ENCODE results near the gene ZBTB46.
"Not testable (repeated sequence)": the region's sequence is repeated elsewhere in the genome, so short reads cannot be mapped to it uniquely, and the experiment has no call there.

Gene ZBTB46

DNA sequence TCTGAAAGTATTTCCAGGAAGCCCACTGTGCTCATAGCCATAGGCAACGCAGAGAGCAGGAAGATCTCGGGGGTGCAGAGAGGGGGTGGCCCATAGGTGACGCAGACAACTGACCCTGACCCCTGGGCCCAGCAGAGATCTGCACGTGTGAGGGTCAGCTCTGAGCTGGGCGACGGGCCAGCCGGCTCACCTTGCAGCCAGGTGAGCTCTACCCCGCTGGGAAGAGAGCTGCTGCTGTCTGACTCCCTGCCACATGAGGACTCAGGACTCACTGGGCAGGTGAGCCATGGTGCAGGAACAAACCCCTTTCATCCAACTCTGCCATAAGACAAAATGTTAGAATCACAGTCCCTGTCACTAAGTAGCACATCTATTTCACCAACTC is 19.6 kb downstream of the ZBTB46 start:
- DNase-seq, result no peak

DNA sequence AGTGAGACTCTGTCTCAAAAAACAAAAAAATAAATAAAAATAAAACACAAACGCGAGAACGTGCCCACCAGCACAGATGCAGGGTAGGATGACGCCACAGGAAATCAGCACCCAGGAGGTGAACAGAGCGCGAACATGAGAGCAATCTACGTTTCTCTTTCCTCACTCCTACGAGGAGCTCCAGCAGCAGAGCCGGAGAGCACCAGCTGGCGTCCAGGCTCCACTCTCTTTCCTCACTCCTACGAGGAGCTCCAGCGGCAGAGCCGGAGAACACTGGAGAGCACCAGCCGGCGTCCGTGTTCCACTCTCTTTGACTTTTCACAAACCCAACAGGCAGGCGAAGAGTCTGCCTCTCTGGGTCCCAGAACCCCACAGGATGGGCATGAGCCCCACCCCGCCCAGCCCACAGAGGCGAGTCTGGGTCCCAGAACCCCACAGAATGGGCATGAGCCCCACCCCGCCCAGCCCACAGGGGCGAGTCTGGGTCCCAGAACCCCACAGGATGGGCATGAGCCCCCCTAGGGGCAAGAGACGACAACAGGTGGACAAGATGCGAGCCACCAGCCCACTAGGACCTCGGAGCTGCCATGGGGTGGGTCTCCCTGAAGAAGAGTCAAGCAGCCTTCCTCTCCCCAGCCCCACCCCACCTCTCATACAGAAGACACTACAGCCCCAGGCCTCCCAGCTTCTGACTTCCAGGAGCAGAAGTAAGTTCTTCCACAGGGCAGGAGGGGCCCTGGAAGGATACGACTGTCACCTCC is 20.2 kb downstream of the ZBTB46 start:
- no peak for DNase-seq

DNA sequence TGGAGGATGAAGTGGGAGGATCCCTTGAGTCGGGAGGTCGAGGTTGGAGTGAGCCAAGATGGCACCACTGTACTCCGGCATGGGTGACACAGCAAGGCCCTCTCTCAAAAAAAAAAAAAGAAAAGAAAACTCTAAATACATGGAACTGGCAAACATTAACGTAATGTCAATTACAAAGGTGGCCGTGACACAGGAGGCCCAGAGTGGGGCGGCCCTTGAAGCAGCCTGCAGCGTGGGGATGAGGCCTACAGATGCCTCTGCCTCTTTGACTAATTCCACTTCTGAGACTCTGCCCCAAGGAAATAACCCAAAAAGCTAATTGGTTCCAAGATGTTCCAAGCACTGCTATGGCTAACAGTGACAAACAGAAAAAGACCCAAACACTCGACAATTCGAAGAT is 21.2 kb downstream of the ZBTB46 start:
- DNase-seq, result no peak

DNA sequence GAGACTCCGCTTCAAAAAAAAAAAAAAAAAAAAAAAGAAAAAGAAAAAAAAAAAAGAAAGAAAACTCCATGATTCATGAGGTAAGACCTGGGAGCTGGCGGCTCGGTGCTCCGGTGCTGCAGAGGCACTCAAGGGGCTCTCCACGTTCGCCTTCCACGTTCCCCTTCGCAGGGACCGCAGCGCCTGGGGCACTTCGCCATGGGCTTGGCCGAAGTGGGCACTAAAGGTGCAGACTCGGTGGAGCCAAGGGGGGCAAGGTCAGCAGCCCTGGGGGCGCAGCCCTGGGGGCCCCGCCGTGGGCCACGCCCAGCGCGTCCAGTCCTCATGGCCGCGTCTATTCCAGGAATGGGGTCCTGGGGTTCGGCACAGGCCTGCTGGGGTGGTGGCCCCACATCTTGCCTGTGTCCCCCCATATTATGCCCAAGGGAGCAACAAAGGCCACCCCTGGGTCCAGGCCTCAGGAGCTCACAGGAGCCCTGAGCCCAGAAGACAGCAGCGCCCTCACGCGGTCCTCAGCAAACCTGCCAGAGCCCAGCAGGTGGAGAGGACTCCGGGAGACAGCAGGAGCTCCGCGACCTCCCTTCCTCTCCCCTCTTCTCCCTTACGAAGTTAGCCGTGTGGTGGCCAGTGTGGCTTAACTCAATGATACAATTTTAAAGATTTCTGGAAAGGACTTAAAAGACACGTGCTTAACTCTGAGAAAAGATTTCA is 21.9 kb downstream of the ZBTB46 start:
- no peak for DNase-seq

DNA sequence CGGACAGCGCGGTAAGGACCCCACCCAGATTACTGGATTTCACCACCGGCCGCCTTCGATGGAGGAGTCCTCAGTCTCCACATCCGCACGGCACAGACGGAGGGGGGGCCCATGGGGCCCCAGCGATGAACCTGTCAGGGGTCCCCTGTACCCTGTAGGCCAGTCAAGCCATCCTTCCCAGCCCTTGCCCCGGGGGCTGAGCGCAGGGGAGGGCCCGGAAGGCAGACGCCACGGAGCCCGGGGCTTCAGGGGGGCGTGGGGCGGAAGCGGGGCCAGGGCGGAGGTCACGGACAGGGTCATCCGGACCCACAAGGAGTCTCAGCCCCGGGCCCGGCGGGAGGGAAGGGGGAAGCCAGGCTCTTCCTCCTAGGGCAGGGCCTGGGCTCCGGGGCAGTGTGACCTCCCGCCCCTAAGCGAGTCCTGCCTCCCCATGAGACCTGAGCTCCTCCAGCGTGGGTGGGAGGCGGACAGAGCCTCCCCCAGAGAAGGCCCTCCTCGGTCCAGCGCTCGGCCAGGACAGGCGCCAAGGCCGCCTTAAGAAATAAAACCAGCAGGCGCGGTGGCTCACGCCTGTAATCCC is 22.8 kb downstream of the ZBTB46 start:
- DNase-seq, result no peak

DNA sequence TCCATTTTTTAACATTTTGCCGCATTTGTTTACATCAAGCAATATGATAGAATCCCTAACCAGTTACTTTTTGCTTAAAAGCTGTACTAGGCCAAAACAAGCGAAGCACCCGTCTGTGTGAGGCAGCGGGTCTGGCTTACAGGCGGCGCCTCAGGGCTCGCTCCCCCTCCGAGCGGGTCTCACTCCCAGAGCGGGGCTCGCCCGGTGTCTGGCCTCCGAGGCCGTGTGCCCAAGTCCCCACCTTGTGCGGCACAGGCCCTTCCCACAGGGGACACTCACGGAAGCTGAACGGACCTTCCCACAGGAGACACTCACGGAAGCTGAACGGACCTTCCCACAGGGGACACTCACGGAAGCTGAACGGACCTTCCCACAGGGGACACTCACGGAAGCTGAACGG is 23.4 kb downstream of the ZBTB46 start:
- DNase-seq, result no peak

DNA sequence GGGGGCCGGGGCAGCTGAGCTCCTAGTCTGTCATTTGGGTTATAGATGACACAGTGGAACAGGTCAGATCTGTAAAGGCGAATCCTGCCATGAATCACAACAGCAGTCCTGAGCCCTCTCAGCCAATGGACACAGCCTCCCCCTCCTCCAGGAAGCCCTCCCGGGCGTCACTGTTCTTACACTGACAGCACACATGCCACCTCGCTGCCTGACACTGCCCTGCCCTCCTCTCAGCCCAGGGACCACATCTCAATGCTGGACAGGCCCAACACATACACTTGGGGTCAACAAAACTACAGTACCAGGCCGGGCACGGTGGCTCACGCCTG is 26.8 kb downstream of the ZBTB46 start:
- no peak for DNase-seq

DNA sequence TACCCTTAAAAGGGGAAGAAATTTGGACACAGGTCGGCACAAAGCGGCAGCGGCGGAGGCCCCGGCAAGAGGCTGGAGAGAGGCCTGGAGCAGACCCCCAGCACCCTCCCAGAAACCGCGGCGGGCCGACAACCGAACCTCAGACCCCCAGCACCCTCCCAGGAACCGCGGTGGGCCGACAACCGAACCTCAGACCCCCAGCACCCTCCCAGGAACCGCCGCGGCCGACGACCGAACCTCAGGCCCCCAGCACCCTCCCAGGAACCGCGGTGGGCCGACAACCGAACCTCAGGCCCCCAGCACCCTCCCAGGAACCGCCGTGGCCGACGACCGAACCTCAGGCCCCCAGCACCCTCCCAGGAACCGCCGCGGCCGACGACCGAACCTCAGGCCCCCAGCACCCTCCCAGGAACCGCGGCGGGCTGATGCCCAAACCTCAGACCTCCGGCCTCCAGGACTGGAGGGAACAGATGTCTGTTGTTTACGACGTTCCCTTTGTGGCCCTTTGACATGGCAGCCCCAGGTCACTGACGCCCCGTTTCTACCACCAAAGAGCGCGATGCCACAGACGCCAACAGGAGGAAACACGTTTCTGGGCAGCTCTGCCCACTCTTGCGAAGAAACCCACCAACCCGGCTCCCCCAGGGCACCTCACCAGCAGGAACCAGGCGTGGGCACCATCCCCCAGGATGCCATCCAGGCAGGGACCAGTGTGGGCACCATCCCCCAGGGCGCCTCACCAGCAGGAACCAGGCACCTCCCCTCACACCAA is 28.4 kb downstream of the ZBTB46 start:
- DNase-seq, result no peak

DNA sequence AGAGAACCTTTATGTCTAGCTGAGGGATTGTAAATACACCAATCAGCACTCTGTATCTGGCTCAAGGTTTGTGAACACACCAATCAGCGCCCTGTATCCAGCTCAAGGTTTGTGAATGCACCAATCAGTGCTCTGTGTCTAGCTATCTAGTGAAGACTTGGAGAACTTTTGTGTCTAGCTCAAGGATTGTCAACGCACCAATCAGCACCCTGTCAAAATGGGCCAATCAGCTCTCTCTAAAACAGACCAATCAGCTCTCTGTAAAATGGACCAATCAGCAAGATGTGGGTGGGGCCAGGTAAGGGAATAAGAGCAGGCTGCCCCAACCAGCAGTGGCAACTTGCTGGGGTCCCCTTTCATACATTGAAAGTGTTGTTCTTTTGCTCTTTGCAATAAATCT is 29.9 kb downstream of the ZBTB46 start:
- not testable (repeated sequence) for DNase-seq

DNA sequence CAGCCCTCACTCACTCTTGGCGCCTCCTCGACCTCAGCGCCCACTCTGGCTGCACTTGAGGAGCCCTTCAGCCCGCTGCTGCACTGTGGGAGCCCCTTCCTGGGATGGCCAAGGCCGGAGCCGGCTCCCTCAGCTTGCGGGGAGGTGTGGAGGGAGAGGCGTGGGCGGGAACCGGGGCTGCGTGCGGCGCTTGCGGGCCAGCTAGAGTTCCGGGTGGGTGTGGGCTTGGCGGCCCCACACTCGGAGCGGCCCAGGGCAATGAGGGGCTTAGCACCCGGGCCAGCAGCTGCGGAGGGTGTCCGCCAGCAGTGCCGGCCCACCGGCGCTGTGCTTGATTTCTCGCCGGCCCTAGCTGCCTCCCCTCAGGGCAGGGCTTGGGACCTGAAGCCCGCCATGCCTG is 30.7 kb downstream of the ZBTB46 start:
- not testable (repeated sequence) for DNase-seq

DNA sequence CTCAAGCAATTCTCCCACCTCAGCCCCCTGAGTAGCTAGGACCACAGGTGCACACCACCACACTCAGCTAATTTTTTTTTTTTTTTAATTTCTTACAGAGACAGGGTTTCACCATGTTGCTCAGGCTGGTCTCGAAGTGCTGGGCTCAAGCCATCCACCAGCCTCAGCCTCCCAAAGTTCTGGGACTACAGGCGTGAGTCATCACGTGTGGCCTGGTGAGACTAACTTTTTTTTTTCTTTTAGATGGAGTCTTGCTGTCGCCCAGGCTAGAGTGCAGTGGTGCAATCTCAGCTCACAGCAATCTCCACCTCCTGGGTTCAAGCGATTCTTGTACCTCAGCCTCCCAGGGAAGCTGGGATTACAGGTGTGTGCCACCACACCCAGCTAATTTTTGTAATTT is 31.9 kb downstream of the ZBTB46 start:
- not testable (repeated sequence) for DNase-seq

DNA sequence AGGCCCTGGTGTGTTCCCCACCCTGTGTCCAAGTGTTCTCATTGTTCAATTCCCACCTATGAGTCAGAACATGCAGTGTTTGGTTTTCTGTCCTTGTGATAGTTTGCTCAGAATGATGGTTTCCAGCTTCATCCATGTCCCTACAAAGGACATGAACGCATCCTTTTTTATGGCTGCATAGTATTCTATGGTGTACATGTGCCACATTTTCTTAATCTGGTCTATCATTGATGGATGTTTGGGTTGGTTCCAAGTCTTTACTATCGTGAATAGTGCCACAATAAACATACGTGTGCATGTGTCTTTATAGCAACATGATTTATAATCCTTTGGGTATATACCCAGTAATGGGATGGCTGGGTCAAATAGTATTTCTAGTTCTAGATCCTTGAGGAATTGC is 33.9 kb downstream of the ZBTB46 start:
- DNase-seq, result not testable (repeated sequence)

DNA sequence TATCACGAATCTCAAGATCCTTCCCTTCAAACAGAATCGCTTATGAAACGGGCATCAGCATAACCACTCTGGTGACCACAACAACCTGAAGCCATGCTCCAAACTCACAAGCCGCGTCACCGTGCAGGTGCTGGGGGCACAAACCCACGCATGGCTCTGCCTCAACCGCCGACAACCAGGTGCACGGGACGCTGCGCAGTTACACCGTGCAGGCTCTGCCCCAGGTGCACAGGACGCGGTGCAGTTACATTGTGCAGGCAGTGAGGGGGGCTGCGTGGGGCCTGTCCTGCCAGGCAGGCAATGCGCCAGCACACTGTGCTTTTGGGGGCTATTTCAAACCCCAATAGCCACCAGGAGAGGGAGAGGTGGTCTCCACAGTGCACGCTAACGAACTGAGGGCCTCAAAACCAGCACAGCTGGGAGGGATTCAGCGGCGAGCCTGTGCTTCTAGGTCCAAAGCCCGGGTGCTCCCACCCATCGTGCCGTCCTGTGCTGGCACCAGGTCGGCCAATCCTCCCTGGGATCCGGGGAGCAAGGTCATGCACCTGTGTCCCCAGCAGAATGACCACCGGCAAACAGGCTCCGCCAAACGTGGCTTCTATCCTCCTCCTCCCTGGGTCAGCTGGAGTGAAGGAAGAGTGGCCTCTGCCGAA is 35.8 kb downstream of the ZBTB46 start:
- no peak for DNase-seq

DNA sequence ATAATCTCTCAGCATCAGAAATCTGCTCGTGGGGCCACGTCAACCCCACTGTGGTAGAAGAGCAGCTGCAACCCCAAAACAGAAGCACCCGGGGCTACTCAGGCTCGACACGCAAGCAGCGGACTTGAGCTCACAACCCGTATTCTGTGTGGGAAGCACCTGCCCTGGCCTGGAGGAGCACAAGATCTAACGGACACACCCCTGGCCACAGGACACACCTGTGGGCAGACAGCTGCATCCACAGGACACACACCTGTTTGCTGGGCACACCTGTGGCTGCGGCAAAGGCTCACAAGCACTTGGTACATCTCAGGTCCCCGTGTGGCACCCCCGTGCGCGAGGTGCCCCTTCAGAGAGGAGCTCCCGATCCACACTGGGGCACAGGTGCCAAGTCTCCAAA is 36.5 kb downstream of the ZBTB46 start:
- no peak for DNase-seq

DNA sequence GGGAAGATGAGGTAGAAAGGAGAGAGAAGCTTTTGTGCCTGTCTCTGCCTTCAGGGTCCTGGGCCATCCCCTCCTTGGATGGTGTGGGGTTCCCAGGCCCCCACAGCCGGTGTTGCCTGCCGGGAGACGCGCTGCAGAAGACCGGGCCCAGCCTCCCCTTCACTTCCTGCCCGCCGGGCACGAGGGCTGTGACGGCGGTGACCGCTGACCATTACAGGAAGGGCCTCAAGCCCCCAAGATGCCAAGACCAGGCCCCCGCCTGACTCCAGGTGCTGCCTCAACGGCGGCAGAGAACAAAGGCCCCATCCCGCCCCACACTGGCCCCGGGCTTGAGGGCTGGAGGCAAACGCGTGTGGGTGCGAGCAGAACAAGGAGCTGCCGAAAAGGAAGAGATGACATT is 38.2 kb downstream of the ZBTB46 start:
- no peak for DNase-seq

DNA sequence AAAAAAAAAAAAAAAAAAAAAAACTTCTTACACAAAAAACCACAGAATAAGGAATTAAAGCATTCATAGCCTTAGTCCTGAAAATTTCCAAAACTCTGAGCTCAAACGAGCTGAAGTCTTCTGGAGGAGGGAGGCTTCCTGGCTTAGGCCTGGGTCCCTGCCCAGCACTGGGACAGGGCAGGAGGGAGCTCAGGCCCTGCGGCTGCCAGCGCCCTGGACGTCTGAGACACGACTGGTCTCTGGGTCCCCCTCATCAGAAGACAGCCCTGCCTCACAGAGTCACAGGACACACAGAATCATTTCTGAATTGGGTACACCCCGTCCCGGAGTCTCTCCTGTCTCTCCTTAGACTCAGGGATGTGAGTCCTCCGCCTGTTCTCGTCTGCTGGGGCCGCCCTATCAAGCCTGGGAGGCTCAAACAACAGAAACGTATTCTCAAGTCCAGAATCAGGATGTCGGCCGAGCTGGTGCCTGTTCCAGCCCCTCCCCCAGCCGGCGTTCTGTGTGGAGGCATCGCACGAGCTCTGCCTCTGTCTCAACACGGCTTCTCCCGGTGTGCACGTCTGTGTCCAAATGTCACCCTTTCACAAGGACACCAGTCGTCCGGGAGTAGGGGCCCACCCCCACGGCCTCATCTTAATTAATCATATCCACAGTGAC is 39.4 kb downstream of the ZBTB46 start:
- no peak for DNase-seq

DNA sequence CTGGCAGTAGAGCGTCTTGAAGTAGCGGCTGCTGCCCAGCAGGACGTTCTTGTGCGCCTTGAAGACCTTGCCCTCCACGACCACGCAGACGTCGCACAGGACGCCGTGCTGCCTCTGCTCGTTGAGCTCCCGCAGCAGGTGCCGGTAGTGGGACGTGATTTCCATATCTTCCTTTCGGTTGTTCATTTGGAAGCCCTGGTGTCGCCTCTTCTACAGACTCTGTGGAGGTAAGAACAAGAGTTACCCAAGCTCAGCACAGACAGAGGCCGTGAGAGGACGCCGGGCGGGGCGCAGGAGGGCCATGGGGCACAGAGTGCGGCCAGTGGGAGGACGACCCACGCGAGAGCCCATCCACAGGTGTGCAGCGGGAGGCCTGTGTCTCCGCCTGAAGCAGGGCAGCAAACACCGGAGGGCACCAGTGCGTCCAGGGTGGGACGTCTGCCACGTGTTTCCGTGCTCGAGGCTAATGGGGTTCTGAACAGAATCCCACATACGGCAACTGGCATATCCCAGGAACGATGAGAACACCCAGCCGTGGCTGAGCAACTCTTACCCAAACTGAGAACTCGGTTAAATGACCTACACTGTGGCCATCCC is 40.4 kb downstream of the ZBTB46 start:
- DNase-seq, result no peak

DNA sequence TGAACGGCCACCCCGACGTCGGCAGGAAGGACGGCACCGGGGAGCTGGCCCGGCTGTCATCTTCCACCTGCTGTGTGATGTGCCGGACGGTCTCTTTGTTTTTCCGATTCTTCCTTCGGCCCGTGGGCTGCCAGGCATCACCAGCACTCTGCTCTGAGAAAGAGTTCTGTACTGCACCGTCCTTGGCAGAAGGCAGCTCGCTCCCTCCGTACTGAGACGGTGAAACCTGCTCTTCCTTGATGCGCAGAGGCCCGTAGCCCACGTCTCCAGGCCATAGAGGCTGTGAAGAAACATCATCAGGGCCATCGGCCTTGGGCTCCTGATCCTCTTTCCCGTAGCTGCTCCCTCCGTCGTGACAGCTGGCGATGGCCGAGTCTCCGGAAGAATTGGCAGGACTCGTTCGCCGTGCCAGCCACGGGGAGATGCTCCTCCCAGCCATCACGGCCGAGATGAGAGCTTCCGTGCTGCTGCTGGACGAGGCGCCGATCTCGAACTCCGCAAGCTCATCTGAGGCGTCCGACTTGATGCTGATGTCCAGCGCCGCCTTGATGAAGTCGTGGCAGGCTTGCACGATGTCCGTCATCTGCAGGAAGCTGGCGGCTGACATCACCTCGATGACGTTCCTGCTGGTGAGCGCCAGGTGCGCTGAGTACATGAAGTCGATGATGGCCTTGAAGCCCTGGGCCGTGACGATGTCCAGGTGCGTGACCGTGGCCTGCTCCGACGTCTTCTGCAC is 41.1 kb downstream of the ZBTB46 start:
- DNase-seq, result no peak

DNA sequence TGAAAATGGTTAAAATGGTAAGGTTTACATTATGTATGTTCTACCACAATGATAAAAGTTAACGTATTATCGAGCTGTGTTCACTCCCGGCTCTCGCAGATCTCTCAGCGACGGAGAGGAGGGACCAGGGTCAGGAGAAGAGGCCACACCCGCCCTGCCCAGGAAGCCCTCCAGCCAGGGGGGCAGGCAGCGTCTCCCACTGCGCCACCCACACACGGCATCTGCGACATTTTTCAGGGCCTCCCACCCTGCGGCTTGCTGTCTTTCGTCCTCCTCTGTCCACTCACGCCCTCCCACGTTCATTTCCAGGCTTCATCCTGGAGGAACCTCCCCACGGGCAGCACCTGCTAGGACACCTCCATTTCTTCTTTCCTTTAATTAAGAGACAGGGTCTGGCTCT is 43.3 kb downstream of the ZBTB46 start:
- no peak for DNase-seq

DNA sequence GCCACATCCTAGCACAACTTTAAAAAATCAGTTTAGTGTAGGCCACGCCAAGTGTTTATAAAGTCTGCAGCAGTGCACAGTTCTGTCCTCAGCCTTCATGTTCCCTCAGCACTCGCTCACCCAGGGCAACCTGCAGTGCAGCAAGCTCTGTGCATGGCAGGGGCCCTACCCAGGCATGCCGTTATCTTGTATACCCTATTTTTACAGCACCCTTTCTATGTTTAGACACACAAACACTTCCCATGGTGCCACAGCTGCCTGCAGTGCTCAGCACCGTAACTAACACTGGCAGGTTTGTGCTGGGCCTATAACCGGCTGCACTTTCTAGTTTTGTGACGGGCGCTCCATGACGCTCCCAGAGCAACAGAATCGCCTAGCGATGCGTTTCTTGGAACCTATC is 43.8 kb downstream of the ZBTB46 start:
- DNase-seq, result no peak

DNA sequence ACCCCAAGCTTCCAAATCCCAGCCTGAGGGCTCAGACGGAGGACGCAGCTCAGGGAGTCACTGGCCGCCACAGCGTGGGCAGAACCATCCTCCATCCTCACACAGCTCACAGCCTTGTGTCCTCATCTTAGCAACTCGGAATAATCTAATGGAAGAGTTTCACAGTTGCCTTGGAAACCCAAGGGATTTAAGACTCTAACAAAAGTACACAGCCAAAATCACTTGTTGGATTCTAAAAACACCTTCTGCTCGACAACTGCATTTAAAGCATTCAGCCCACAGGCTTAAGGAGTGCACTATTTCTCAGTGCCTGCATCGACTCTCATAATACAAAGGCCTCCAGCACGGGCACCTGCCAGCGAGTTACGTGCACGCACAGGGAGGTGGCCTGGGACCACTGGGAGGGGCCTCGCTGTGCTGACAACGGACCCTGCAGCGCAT is 45.4 kb downstream of the ZBTB46 start:
- no peak for DNase-seq

All from stimulated activated CD4-positive, alpha-beta T cell treated with anti-CD3 and anti-CD28 coated beads, Interleukin-4, amount 100 ng/mL, for 1 hour (primary cell).